Endothelial cell of umbilical vein (primary cell): ENCODE data around the gene PSMC2. TPM values are rescaled to one million over a fixed set of nuclear protein-coding genes. Genes with fewer than 3 reads are reported as not detected.

Experiments
- BruUV-seq: library from RNA; stranded (reverse); fragments of 400-500 nt; replicated peaks from 2 replicates; lab custom pipeline; 2021; lab: Mats Ljungman, UMichigan
- CTCF ChIA-PET: fragments of 300-600, 350-600 bp; sonication (Branson Sonifier 250); formaldehyde crosslinking; loops from one replicate; lab custom pipeline; 2021; ENCODE audit warnings: antibody characterized with exemption, inconsistent platforms; lab: Charles Lee
- POLR2A ChIA-PET: fragments of 300-600, 350-600 bp; sonication (Branson Sonifier 250); formaldehyde crosslinking; loops from one replicate; lab custom pipeline; 2021; ENCODE audit warnings: antibody characterized with exemption, inconsistent platforms; lab: Charles Lee
- DNase-seq: peaks from one replicate; pipeline ENCODE4 v3.0.0-alpha.2; 2011; ENCODE audit warnings: low read depth, low spot score
- FAIRE-seq: peaks from 2 replicates; lab custom pipeline; 2011; peaks lifted over from hg19 to GRCh38; lab: Jason Lieb, UNC
- H2AFZ ChIP-seq: 2 replicates; pipeline ENCODE4 v1.6.0; 2012; ENCODE audit warnings: low read depth, low read length, control low read depth, inconsistent platforms
- H3K27ac ChIP-seq: 2 replicates; pipeline ENCODE4 v1.5.1; 2011; ENCODE audit warnings: low read depth, mild to moderate bottlenecking, control low read depth, low read length, moderate library complexity; ENCODE audit not compliant: insufficient read depth
- H3K27me3 ChIP-seq, 2 experiments: 2 replicates each; pipeline versions ENCODE4 v1.6.0 to v1.6.1; 2011; ENCODE audit warnings: low read length in 2 of 2, mixed read lengths in 1 of 2; ENCODE audit not compliant: control insufficient read depth in 2 of 2, insufficient read depth in 2 of 2
- H3K36me3 ChIP-seq, 2 experiments: 2 replicates in 1 of 2; 3 replicates in 1 of 2; pipeline ENCODE4 v1.5.1; 2011; ENCODE audit warnings: low read length in 2 of 2, mild to moderate bottlenecking in 1 of 2, moderate library complexity in 1 of 2; ENCODE audit not compliant: control insufficient read depth in 2 of 2, insufficient read depth in 2 of 2; ENCODE audit errors: extremely low read depth in 1 of 2
- H3K4me1 ChIP-seq: 3 replicates; pipeline ENCODE4 v1.5.1; 2011; ENCODE audit warnings: mild to moderate bottlenecking, low read length; ENCODE audit not compliant: control insufficient read depth, insufficient read depth; ENCODE audit errors: extremely low read depth
- H3K4me2 ChIP-seq: 2 replicates; pipeline ENCODE4 v1.6.1; 2011; ENCODE audit warnings: low read length, control low read depth, mixed read lengths; ENCODE audit not compliant: insufficient read depth
- H3K4me3 ChIP-seq, 3 experiments: fragments of 200-600 bp in 1 of 3; sonication (generic), shearing (Covaris generic) in 1 of 3; replicated peaks in 1 of 3; 2 replicates each; pipeline ENCODE4 v1.5.1; 2011 to 2016; ENCODE audit warnings: control low read depth in 3 of 3, low read length in 3 of 3, mild to moderate bottlenecking in 2 of 3, inconsistent platforms in 1 of 3, low read depth in 1 of 3, moderate library complexity in 1 of 3; ENCODE audit not compliant: insufficient read depth in 1 of 3
- H3K79me2 ChIP-seq: 2 replicates; pipeline ENCODE4 v1.6.0; 2012; ENCODE audit warnings: low read length, inconsistent platforms; ENCODE audit not compliant: control insufficient read depth, insufficient read depth
- H3K9ac ChIP-seq: replicated peaks from 2 replicates; pipeline ENCODE3; 2011; ENCODE audit warnings: low read length, control low read depth; ENCODE audit not compliant: insufficient read depth; ENCODE audit errors: extremely low read depth
- H3K9me1 ChIP-seq: replicated peaks from 3 replicates; pipeline ENCODE4 v1.6.0; 2011; ENCODE audit warnings: mild to moderate bottlenecking, low read length; ENCODE audit not compliant: control insufficient read depth, insufficient read depth; ENCODE audit errors: extremely low read depth
- H3K9me3 ChIP-seq: replicated peaks from 2 replicates; pipeline ENCODE4 v1.5.1; 2012; ENCODE audit warnings: low read length, inconsistent platforms; ENCODE audit not compliant: control insufficient read depth, insufficient read depth
- H4K20me1 ChIP-seq: replicated peaks from 2 replicates; pipeline ENCODE3; 2011; ENCODE audit warnings: mild to moderate bottlenecking, low read length; ENCODE audit not compliant: control insufficient read depth, insufficient read depth; ENCODE audit errors: extremely low read depth
- CTCF ChIP-seq, 2 donors: IDR thresholded peaks; 1 replicate in 1 of 2; 2 replicates in 1 of 2; pipeline ENCODE4 v1.5.1; 2011; ENCODE audit warnings: low read length in 2 of 2, mild to moderate bottlenecking in 2 of 2, moderate library complexity in 2 of 2, control low read depth in 1 of 2, inconsistent platforms in 1 of 2, low read depth in 1 of 2; ENCODE audit not compliant: insufficient read depth in 1 of 2; ENCODE audit errors: extremely low read depth in 1 of 2
- EZH2 ChIP-seq: IDR thresholded peaks from 2 replicates; pipeline ENCODE4 v1.6.1; 2012; ENCODE audit warnings: borderline replicate concordance, low read depth, mild to moderate bottlenecking, moderate library complexity, low read length, inconsistent platforms; ENCODE audit not compliant: severe bottlenecking
- FOS ChIP-seq: IDR thresholded peaks from 2 replicates; pipeline ENCODE4 v1.6.1; 2011; ENCODE audit warnings: mild to moderate bottlenecking, low read length, moderate library complexity, borderline replicate concordance; ENCODE audit not compliant: insufficient read depth
- GATA2 ChIP-seq: IDR thresholded peaks from 2 replicates; pipeline ENCODE4 v1.7.0; 2011; ENCODE audit warnings: low read depth, mild to moderate bottlenecking, moderate library complexity, mixed read lengths, low read length; ENCODE audit not compliant: insufficient read length, insufficient read depth
- JUN ChIP-seq: IDR thresholded peaks from 2 replicates; pipeline ENCODE4 v1.6.1; 2011; ENCODE audit warnings: borderline replicate concordance, low read depth; ENCODE audit not compliant: insufficient read length, insufficient read depth
- MAX ChIP-seq: IDR thresholded peaks from 2 replicates; pipeline ENCODE4 v1.6.1; 2011; ENCODE audit not compliant: insufficient read depth, insufficient read length
- MYC ChIP-seq: IDR thresholded peaks from one replicate; pipeline ENCODE4 v1.6.1; 2011; ENCODE audit warnings: mild to moderate bottlenecking, low read depth, low read length
- POLR2A ChIP-seq: IDR thresholded peaks from 2 replicates; pipeline ENCODE4 v1.6.1; 2012; ENCODE audit warnings: low read depth, mild to moderate bottlenecking, control low read depth, low read length
- POLR2AphosphoS5 ChIP-seq: IDR thresholded peaks from 2 replicates; pipeline ENCODE4 v1.6.1; 2012; ENCODE audit warnings: low read depth, mild to moderate bottlenecking, control low read depth, low read length, moderate library complexity; ENCODE audit not compliant: insufficient read depth
- dilution Hi-C: fragments of 300-500 bp; cut with MboI; formaldehyde crosslinking; loops from one replicate; pipeline ENCODE4 v1.15.0; 2019; ENCODE audit warnings: low sequenced_read_pairs; ENCODE audit not compliant: extremely low pct_ligation_motif_present
- intact Hi-C: fragments of 100-400 bp; cut with micrococcal nuclease; formaldehyde crosslinking; loops from one replicate; pipeline ENCODE4 v1.10.0; 2022
- polyA plus RNA-seq, 4 experiments: library from polyadenylated mRNA; depleted of rRNA in 3 of 4; stranded (reverse) in 3 of 4; unstranded in 1 of 4; fragments of >200 nt; gene quantifications; 2 replicates each; pipeline versions ENCODE4 v1.2.1 to v1.2.3, GENCODE V29; 2011 to 2012; ENCODE audit warnings: missing spikeins in 1 of 4
- total RNA-seq: library from RNA; stranded (reverse); gene quantifications from 2 replicates; pipeline ENCODE4 v1.2.3, GENCODE V29; 2021

The PSMC2 gene
- total and polyA plus RNA-seq, 2 donors (not counting 3 experiments of a cell fraction or from before 2014, with no cell fraction given), result 109 to 147 TPM

- Histone ChIP-seq H3K79me2 (peaks cover 64% of the 10 kb centered on the region), H3K27ac (no peak overlapping the region), H4K20me1 (no peaks in the 10 kb centered on the region), H3K4me2 (no peak overlapping the region), H3K9me3 (no peaks in the 10 kb centered on the region), H3K4me1 (no peaks in the 10 kb centered on the region), H3K4me3 (no peak overlapping the region), H2AFZ (no peak overlapping the region), H3K36me3 (peaks cover 14 to 26% of the 10 kb centered on the region in 2 experiments), H3K9me1 (no peaks in the 10 kb centered on the region), H3K9ac (no peak overlapping the region), H3K27me3 (no peaks in the 10 kb centered on the region)
- ChIA-PET CTCF (no interaction called here), POLR2A (no interaction called here)
- dilution Hi-C loops, result no loop called here
- DNase-seq (no peak), FAIRE-seq (no peak)
- intact Hi-C loops, result no loop called here
- TF ChIP-seq MAX, result no peak
- no peak for TF ChIP-seq GATA2
- no peak for TF ChIP-seq POLR2AphosphoS5
- TF ChIP-seq EZH2, result no peak
- no peak for TF ChIP-seq JUN
- TF ChIP-seq POLR2A, result no peak
- no peak for TF ChIP-seq MYC
- TF ChIP-seq FOS, result no peak
- TF ChIP-seq CTCF (IDR thresholded peaks at IDR 0.05; ENCODE audit: extremely low read depth in 1 of 2, insufficient read depth in 1 of 2, low read depth in 1 of 2, low read length in 2 of 2), result no peak
- BruUV-seq, result no TSS peak
These were observed 10.7 kb upstream of the PSMC2 start for GRCh38 chr7:103336761-103337160.
